Measurements from ENCODE around the gene SH3RF3.

DNA sequence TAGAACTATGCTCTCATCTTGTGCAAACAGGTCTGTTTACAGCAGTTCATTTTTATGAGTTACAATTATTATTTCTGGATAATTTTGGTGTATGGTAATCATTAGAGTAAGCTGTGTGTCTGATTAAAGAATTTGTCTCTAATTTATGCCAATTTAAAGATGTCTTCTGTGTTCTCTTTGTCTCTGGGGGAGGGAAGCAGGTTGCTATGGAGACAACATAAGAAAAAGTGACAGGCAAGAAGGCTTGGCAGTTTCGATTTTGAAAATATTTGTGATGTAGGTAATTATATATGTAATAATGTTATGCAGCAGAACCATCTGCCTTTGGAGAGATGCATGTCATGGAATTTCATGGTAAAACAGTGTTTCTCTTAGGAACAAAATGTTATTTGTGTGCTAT is 78.2 kb downstream of the SH3RF3 start:
- TF ChIP-seq CTCF (IDR thresholded peaks at IDR 0.05) (no peak), POLR2A (IDR thresholded peaks at IDR 0.05) (no peak)

Measured in adrenal gland (tissue), 5 donors.